Measurements from ENCODE around the gene ARPC5L.

Gene ARPC5L

GRCh38 chr9:124860582-124861341 is 1.2 kb upstream of the ARPC5L start:
- in situ Hi-C loops (cut with MboI; ENCODE audit: low sequenced_read_pairs) = no loop called here

GRCh38 chr9:124863371-124863871 is 1.5 kb downstream of the ARPC5L start:
- in situ Hi-C loops (cut with MboI; ENCODE audit: low sequenced_read_pairs) = no loop called here

GRCh38 chr9:124868511-124869465 is 6.9 kb downstream of the ARPC5L start:
- in situ Hi-C loops (cut with MboI; ENCODE audit: low sequenced_read_pairs) = no loop called here

GRCh38 chr9:124869466-124869985 is 7.6 kb downstream of the ARPC5L start:
- in situ Hi-C loops (cut with MboI; ENCODE audit: low sequenced_read_pairs) = no loop called here

GRCh38 chr9:124869986-124870560 is 8.1 kb downstream of the ARPC5L start:
- in situ Hi-C loops (cut with MboI; ENCODE audit: low sequenced_read_pairs) = no loop called here

- in situ Hi-C loops (cut with MboI; ENCODE audit: low sequenced_read_pairs) = no loop called here
Observed at GRCh38 chr9:124870723-124871122, 8.8 kb downstream of the ARPC5L start.

- in situ Hi-C loops (cut with MboI; ENCODE audit: low sequenced_read_pairs) = no loop called here
Observed at GRCh38 chr9:124871156-124871561, 9.2 kb downstream of the ARPC5L start.

GRCh38 chr9:124873664-124874063 is 11.7 kb downstream of the ARPC5L start:
- in situ Hi-C loops (cut with MboI; ENCODE audit: low sequenced_read_pairs) = no loop called here

GRCh38 chr9:124875501-124875900 is 13.6 kb downstream of the ARPC5L start:
- in situ Hi-C loops (cut with MboI; ENCODE audit: low sequenced_read_pairs) = no loop called here

GRCh38 chr9:124877021-124877782 is 15.3 kb downstream of the ARPC5L start:
- in situ Hi-C loops (cut with MboI; ENCODE audit: low sequenced_read_pairs) = no loop called here

GRCh38 chr9:124878021-124878420 is 16.1 kb downstream of the ARPC5L start:
- in situ Hi-C loops (cut with MboI; ENCODE audit: low sequenced_read_pairs) = no loop called here

GRCh38 chr9:124878518-124878917 is 16.6 kb downstream of the ARPC5L start:
- in situ Hi-C loops (cut with MboI; ENCODE audit: low sequenced_read_pairs) = no loop called here

GRCh38 chr9:124879226-124879625 is 17.3 kb downstream of the ARPC5L start:
- in situ Hi-C loops (cut with MboI; ENCODE audit: low sequenced_read_pairs) = no loop called here

- in situ Hi-C loops (cut with MboI; ENCODE audit: low sequenced_read_pairs) = no loop called here
Observed at GRCh38 chr9:124880501-124880900, 18.6 kb downstream of the ARPC5L start.

GRCh38 chr9:124881138-124881743 is 19.3 kb downstream of the ARPC5L start:
- in situ Hi-C loops (cut with MboI; ENCODE audit: low sequenced_read_pairs) = no loop called here

- in situ Hi-C loops (cut with MboI; ENCODE audit: low sequenced_read_pairs) = no loop called here
Observed at GRCh38 chr9:124882231-124882630, 20.3 kb downstream of the ARPC5L start.

- in situ Hi-C loops (cut with MboI; ENCODE audit: low sequenced_read_pairs) = no loop called here
Observed at GRCh38 chr9:124884376-124884775, 22.4 kb downstream of the ARPC5L start.

GRCh38 chr9:124885551-124885950 is 23.6 kb downstream of the ARPC5L start:
- in situ Hi-C loops (cut with MboI; ENCODE audit: low sequenced_read_pairs) = no loop called here

- in situ Hi-C loops (cut with MboI; ENCODE audit: low sequenced_read_pairs) = no loop called here
Observed at GRCh38 chr9:124886461-124886860, 24.5 kb downstream of the ARPC5L start.
